HG02610 (cell line): ENCODE measurements around the gene PUM1.

Experiments used
- ATAC-seq: cut with Tn5 transposase; IDR thresholded peaks from one replicate; pipeline ENCODE4 v1.9.1; 2021; ENCODE audit warnings: mild to moderate bottlenecking, moderate library complexity; ENCODE audit not compliant: unreplicated experiment

The PUM1 gene

GRCh38 chr1:30895382-30895943 lies 170.1 kb downstream of the PUM1 start:
- no peak for ATAC-seq

- ATAC-seq, result no peak
Measured at GRCh38 chr1:30894508-30894973, 171.0 kb downstream of the PUM1 start.

DNA sequence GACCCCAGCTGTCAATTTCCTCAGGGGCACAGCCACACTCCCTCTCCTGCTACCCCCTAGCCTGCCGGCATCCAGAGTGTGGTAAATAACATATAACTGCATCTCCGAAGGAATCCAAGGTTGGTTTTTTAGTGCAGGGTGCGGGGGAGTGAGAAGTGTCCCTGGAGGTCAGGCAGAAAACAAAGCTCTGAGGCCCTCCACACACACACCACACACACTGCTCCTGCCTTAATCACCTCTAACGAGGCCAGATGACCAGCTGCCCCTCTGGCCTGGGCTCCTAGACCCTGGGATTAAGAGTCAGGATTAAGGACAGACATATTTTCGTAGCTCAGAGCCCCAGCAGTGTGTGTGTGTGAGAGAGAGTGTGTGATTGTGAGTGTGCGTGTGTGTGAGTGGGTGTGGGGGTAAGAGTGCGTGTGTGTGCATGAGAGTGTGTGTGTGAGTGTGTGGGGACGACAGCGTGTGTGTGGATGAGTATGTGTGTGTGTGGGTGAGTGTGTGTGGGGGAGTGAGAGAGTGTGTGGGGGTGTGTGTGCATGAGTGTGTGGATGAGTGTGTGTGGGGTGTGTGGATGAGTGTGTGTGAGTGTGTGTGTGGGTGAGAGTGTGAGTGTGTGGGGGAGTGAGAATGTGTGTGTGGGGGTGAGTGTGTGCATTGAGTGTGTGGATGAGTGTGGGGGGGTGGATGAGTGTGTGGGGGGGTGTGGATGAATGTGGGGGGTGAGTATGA lies 171.6 kb downstream of the PUM1 start:
- no peak for ATAC-seq

GRCh38 chr1:30892671-30893073 lies 172.8 kb downstream of the PUM1 start:
- no peak for ATAC-seq

- ATAC-seq, result no peak
Measured at GRCh38 chr1:30891227-30891552, 174.3 kb downstream of the PUM1 start.

GRCh38 chr1:30890502-30891226 lies 174.9 kb downstream of the PUM1 start:
- no peak for ATAC-seq

DNA sequence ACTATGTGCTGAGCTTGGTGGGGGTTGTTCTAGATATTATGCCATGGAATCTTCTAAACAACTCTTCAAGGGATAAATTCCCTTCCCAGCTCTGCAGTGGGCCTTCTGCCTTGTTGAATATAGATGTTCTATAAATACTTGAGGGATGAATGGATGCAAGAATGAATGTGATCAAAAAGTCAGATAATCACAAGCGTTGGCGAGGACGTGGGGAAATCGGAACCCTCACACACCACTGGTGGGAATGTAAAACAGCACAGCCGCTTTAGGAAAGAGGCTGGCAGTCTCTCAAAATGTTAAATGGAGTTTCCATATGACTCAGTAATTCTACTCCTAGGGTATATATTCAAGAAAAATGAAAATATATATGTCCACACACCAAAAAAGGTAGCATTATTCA lies 176.0 kb downstream of the PUM1 start:
- no peak for ATAC-seq

GRCh38 chr1:30888975-30889374 lies 176.5 kb downstream of the PUM1 start:
- no peak for ATAC-seq

DNA sequence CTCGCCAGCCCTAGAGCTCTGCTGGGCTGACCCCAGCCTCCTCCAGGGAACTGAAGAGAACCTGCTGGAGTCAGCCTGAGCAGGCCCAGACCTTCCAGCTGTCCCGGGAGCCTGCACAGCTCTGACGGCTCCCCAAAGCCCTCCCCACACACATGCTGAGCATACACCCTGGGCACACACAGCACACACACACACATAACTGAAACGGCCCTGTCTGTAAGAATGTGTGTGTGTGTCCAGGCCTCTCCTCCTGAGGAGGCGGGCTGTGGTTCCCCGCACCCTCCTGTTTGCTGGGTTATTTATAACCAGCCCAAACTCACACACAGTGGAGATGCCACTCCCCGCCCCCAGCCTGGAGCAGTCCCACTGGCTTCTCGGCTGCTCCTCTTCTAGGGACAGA lies 177.1 kb downstream of the PUM1 start:
- no peak for ATAC-seq

- ATAC-seq, result no peak
Measured at GRCh38 chr1:30887485-30888315, 177.8 kb downstream of the PUM1 start.

DNA sequence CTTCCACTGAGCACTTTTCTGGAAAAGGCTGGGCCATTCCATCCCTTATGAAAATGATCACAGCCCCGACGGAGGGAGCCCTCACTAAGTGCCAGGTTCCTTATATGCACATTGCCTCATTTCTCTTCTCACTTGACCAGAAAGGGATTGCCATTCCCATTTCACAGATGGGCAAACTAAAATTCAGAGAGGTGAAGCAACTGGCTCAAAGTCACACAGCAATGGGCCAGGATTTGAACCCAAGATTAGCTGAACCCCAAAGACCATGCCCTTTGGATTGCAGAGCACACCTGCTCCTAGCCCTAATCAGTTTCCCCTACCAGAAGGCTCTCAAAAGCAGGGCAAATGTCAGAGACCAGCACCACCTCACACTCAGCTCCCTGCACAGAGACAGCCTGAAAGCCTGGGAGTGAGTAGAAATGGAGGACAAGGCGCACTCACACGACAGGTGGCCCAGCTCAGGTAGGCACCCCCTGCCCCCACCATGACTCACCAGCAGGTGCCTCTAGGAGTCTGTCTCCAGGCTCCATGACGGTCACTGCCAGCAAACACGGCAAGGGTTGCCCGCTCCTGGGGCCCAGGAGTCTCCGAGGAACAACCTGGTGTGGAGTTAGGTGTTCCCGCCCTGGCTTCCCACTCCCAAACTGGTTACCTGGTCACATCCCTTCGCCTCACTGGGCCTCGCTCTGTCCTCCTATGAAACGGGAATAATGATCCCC lies 178.6 kb downstream of the PUM1 start:
- no peak for ATAC-seq

- no peak for ATAC-seq
Measured at GRCh38 chr1:30885570-30886522, 179.7 kb downstream of the PUM1 start.

GRCh38 chr1:30884723-30885122 lies 180.8 kb downstream of the PUM1 start:
- ATAC-seq, result no peak

- ATAC-seq, result no peak
Measured at GRCh38 chr1:30883389-30884172, 181.9 kb downstream of the PUM1 start.

- ATAC-seq, result no peak
Measured at GRCh38 chr1:30882678-30883388, 182.7 kb downstream of the PUM1 start.
